GM12878 (cell line): ENCODE results near the gene SLC38A1. TPM values are rescaled to one million over a fixed set of nuclear protein-coding genes. Genes with fewer than 3 reads are reported as not detected.
A peak's percentile ranks its signal among the peaks of the same experiment; 100 is the strongest.

ENCODE experiments used
- ATAC-seq: fragments of 200-7000 bp; cut with Tn5 transposase; 3 replicates; pipeline ENCODE4 v1.9.1; 2020; ENCODE audit warnings: mild to moderate bottlenecking, moderate library complexity
- BruUV-seq: library from RNA; stranded (reverse); fragments of 400-500 nt; replicated peaks from 2 replicates; lab custom pipeline; 2021; lab: Mats Ljungman, UMichigan
- CTCF ChIA-PET: fragments of 300-600 bp; sonication (Branson Sonifier 250); formaldehyde crosslinking; extraction: SDS; loops from one replicate; lab custom pipeline; 2021; ENCODE audit warnings: inconsistent platforms; lab: Yijun Ruan, JAX
- POLR2A ChIA-PET: fragments of 350-600 bp; formaldehyde crosslinking; extraction: SDS; loops from one replicate; lab custom pipeline; 2021; ENCODE audit warnings: inconsistent platforms; lab: Charles Lee
- RAD21 ChIA-PET: fragments of 300-600 bp; sonication (Branson Sonifier 250); formaldehyde crosslinking; loops from one replicate; lab custom pipeline; 2023; ENCODE audit warnings: antibody characterized with exemption; ENCODE audit not compliant: unreplicated experiment; lab: Charles Lee
- SMC1A ChIA-PET: fragments of 300-600 bp; sonication (Branson Sonifier 250); formaldehyde crosslinking; loops from one replicate; lab custom pipeline; 2023; ENCODE audit not compliant: unreplicated experiment, uncharacterized antibody; lab: Charles Lee
- DNase-seq: peaks from one replicate; pipeline ENCODE4 v3.0.0-alpha.2; 2011; ENCODE audit warnings: low read depth, low spot score
- FAIRE-seq: peaks from 3 replicates; lab custom pipeline; 2011; peaks lifted over from hg19 to GRCh38; lab: Jason Lieb, UNC
- H2AFZ ChIP-seq: 2 replicates; pipeline ENCODE4 v1.6.0; 2011; ENCODE audit warnings: low read depth, low read length, control low read depth; ENCODE audit not compliant: control insufficient read depth
- H3K27ac ChIP-seq: 2 replicates; pipeline ENCODE4 v1.5.1; 2011; ENCODE audit warnings: control low read depth; ENCODE audit not compliant: control insufficient read depth, insufficient read depth
- H3K27me3 ChIP-seq, 2 experiments: replicated peaks in 1 of 2; 2 replicates each; pipeline versions ENCODE4 v1.6.0 to v1.6.1; 2011; ENCODE audit warnings: low read length in 1 of 2; ENCODE audit not compliant: control insufficient read depth in 2 of 2, insufficient read depth in 2 of 2
- H3K36me3 ChIP-seq, 2 experiments: 2 replicates each; pipeline ENCODE4 v1.5.1; 2011; ENCODE audit warnings: low read length in 1 of 2; ENCODE audit not compliant: control insufficient read depth in 2 of 2, insufficient read depth in 2 of 2
- H3K4me1 ChIP-seq: 2 replicates; pipeline ENCODE4 v1.6.1; 2011; ENCODE audit warnings: mild to moderate bottlenecking, low read length, moderate library complexity, mixed read lengths; ENCODE audit not compliant: control insufficient read depth, insufficient read depth
- H3K4me2 ChIP-seq: 2 replicates; pipeline ENCODE4 v1.6.0; 2011; ENCODE audit warnings: control low read depth; ENCODE audit not compliant: control insufficient read depth, insufficient read depth
- H3K4me3 ChIP-seq: fragments of 200-600 bp; sonication (generic); 2 replicates; pipeline ENCODE4 v1.5.1; 2016
- H3K79me2 ChIP-seq: 2 replicates; pipeline ENCODE4 v1.6.0; 2011; ENCODE audit warnings: low read length; ENCODE audit not compliant: control insufficient read depth, insufficient read depth
- H3K9ac ChIP-seq: 2 replicates; pipeline ENCODE4 v1.8.0; 2011; ENCODE audit warnings: low read length, control low read depth, mixed read lengths; ENCODE audit not compliant: control insufficient read depth, insufficient read depth
- H3K9me3 ChIP-seq: replicated peaks from 3 replicates; pipeline ENCODE4 v1.5.1; 2011; ENCODE audit warnings: mild to moderate bottlenecking, low read length; ENCODE audit not compliant: control insufficient read depth, insufficient read depth
- H4K20me1 ChIP-seq: 2 replicates; pipeline ENCODE4 v1.6.0; 2011; ENCODE audit not compliant: control insufficient read depth, insufficient read depth
- CHD1 ChIP-seq: IDR thresholded peaks from 2 replicates; pipeline ENCODE4 v1.6.1; 2012; ENCODE audit warnings: low read depth, low read length, improper control_type of control experiment
- CUX1 ChIP-seq: IDR thresholded peaks from 2 replicates; pipeline ENCODE4 v1.6.1; 2012; ENCODE audit warnings: improper control_type of control experiment, low read depth, low read length; ENCODE audit not compliant: insufficient replicate concordance
- E2F4 ChIP-seq: IDR thresholded peaks from 2 replicates; pipeline ENCODE4 v1.6.1; 2012; ENCODE audit warnings: low read depth, low read length, improper control_type of control experiment
- EGR1 ChIP-seq, 2 experiments: IDR thresholded peaks; 1 replicate in 1 of 2; 2 replicates in 1 of 2; pipeline ENCODE4 v1.6.1; 2011 to 2012; ENCODE audit warnings: low read depth in 2 of 2, low read length in 2 of 2, borderline replicate concordance in 1 of 2, mild to moderate bottlenecking in 1 of 2, moderate library complexity in 1 of 2
- EP300 ChIP-seq, 2 experiments: fragments of 150-350 bp in 1 of 2; IDR thresholded peaks; 2 replicates each; pipeline ENCODE4 v1.6.1; 2011 to 2012; ENCODE audit warnings: low read depth in 2 of 2, low read length in 2 of 2, borderline replicate concordance in 1 of 2, improper control_type of control experiment in 1 of 2, inconsistent platforms in 1 of 2; ENCODE audit not compliant: control insufficient read depth in 1 of 2
- MEF2A ChIP-seq: IDR thresholded peaks from 2 replicates; pipeline ENCODE4 v1.6.1; 2011; ENCODE audit warnings: low read depth, mild to moderate bottlenecking, low read length, moderate library complexity; ENCODE audit not compliant: insufficient read depth
- SMARCA5 ChIP-seq: fragments of 450-650 bp; IDR thresholded peaks from 2 replicates; pipeline ENCODE4 v1.6.1; 2017; ENCODE audit warnings: mild to moderate bottlenecking
- TCF3 ChIP-seq: IDR thresholded peaks from 2 replicates; pipeline ENCODE4 v1.6.1; 2012; ENCODE audit warnings: low read depth, mild to moderate bottlenecking, low read length, borderline replicate concordance; ENCODE audit not compliant: insufficient read depth
- YBX1 ChIP-seq: fragments of 450-650 bp; IDR thresholded peaks from 2 replicates; pipeline ENCODE4 v1.6.1; 2016; ENCODE audit warnings: antibody characterized with exemption
- ZNF687 ChIP-seq: fragments of 450-650 bp; IDR thresholded peaks from 2 replicates; pipeline ENCODE4 v1.6.1; 2017; ENCODE audit warnings: mild to moderate bottlenecking, moderate library complexity
- WGBS: methylation state at CpG from one replicate; pipeline ENCODE4 v1.1.6; 2016; ENCODE audit warnings: low lambda C conversion rate; ENCODE audit not compliant: insufficient replicate concordance, insufficient coverage; ENCODE audit errors: missing lambda C conversion rate; 5-methylcytosine and 5-hydroxymethylcytosine counted together
- in situ Hi-C: fragments of 300-500 bp; cut with MboI; formaldehyde crosslinking; loops from 9 replicates; pipeline ENCODE4 v1.14.3; 2018; ENCODE audit warnings: mixed read lengths
- intact Hi-C: fragments of 100-400 bp; cut with micrococcal nuclease; formaldehyde crosslinking; loops from one replicate; pipeline ENCODE4 v1.14.2; 2022; ENCODE audit not compliant: unreplicated experiment
- polyA plus RNA-seq, 11 experiments: library from polyadenylated mRNA; depleted of rRNA in 4 of 11; unstranded in 6 of 11; stranded (reverse) in 5 of 11; fragments of >200 nt; fragmentation: Nextera tagmentation in 4 of 11; fragmentation: Illumina TruSeq in 1 of 11; extraction: Ambion mirVana in 4 of 11; extraction: Trizol in 1 of 11; gene quantifications; 1 replicate in 1 of 11; 2 replicates in 10 of 11; pipeline versions ENCODE4 v1.2.1 to v1.2.3, GENCODE V29; 2011 to 2016; ENCODE audit warnings: inconsistent platforms in 2 of 11, missing spikeins in 2 of 11, low read depth in 1 of 11
- total RNA-seq, 4 experiments: library from RNA; depleted of rRNA in 3 of 4; stranded (reverse); fragments of >200 nt in 3 of 4; fragmentation: Illumina TruSeq in 1 of 4; extraction: Trizol in 1 of 4; gene quantifications; 2 replicates each; pipeline versions ENCODE4 v1.2.1 to v1.2.3, GENCODE V29; 2013 to 2021

The SLC38A1 gene
- total and polyA plus RNA-seq, 10 of the 15 experiments (the other 5 are each of a cell fraction or from before 2014, with no cell fraction given), result 38.1 to 191 (median 144) TPM

DNA sequence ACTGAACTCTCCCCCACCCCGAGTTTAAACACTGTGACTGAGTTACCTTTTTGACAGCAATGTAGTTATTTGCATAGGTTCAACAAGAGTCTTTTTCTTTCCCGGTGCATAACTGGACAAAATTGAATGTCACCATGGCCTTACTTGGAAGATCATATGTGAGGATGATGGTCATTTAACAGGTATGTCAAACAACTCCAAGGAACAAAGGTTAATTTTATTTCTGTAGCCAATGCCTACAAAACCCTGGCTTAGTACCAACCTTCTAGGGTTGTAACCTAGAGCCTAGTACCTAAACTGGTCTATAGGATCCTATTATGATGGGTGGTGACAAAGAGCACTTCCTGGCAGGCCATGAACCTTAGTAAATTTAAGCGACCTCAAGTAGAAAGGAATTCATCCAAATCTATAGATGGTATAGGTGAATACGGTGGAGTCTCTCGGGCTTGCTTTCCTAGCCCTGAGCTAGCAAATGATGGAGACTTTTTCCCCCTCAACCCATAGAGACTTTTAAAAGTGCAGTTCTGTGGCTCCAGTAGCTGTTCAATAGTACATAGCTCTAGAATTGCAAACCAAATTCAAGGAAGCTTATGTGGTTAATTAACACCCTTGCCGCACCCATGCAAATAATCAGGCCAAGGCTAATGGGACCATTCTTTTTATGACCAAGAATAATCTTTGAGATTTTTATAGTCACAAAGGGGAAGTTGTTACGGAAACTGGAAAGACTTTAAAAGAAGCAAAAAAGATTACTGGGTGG lies 89.0 kb downstream of the SLC38A1 start:
- Histone ChIP-seq H3K36me3 (no peaks in the 10 kb centered on the region; a peak in 1 of 4 replicates), H3K4me3 (no peak overlapping the region), H3K9ac (no peak overlapping the region), H3K27ac (peak overlapping the region; percentile 47), H3K9me3 (no peaks in the 10 kb centered on the region; the same call in 2 of the 3 replicates), H4K20me1 (no peaks in the 10 kb centered on the region), H3K79me2 (no peaks in the 10 kb centered on the region), H3K27me3 (no peaks in the 10 kb centered on the region), H2AFZ (no peak overlapping the region; the same call in 1 of the 2 replicates), H3K4me1 (peaks cover 34% of the 10 kb centered on the region), H3K4me2 (peak overlapping the region; percentile 67)
- ChIA-PET CTCF (interaction anchor here (1.0 to 2.4 kb wide), 8 partner anchors 8 to 91 kb away, joined by 3 to 12 read pairs (median 5); partner anchors contain the start of gene SLC38A1), SMC1A (interaction anchor here (0.7 to 16.4 kb wide), 20 partner anchors 8 to 211 kb away, joined by 3 to 377 read pairs (median 6); partner anchors contain the start of gene SLC38A1), POLR2A (interaction anchor here (0.6 to 7.9 kb wide), 10 partner anchors 12 to 207 kb away, joined by 3 to 95 read pairs (median 5); partner anchors contain the start of gene SLC38A1), RAD21 (interaction anchor here (0.7 to 8.6 kb wide), 14 partner anchors 9 to 482 kb away, joined by 3 to 126 read pairs (median 6); partner anchors contain the start of gene SLC38A1)
- FAIRE-seq (no peak), DNase-seq (peak; percentile 76), ATAC-seq (peak; percentile 70)
- intact Hi-C loops, result loop anchor here (1.0 kb wide), 1 partner anchor 30 kb away; no protein-coding TSS in a partner anchor
- in situ Hi-C loops, result no loop called here
- 34% methylated on average over 7 of the region's 7 CpGs for WGBS
- no TSS peak for BruUV-seq
- TF ChIP-seq CUX1 (no peak), MEF2A (peak; percentile 67; the same call in 1 of the 2 replicates), CHD1 (no peak), EGR1 (IDR thresholded peaks at IDR 0.05; ENCODE audit: borderline replicate concordance in 1 of 2, low read depth in 2 of 2, low read length in 2 of 2) (no peak), EP300 (IDR thresholded peaks at IDR 0.05; ENCODE audit: borderline replicate concordance in 1 of 2, control insufficient read depth in 1 of 2, low read depth in 2 of 2, low read length in 2 of 2) (peak; percentile 78 to 85; a peak in 3 of 4 replicates), YBX1 (no peak), TCF3 (no peak), SMARCA5 (no peak), ZNF687 (peak; percentile 68), E2F4 (no peak)
